H1 (cell line): ENCODE data around the gene TSPAN15. TPM values are rescaled to one million over a fixed set of nuclear protein-coding genes. Genes with fewer than 3 reads are reported as not detected.

Experiments
- FOSL1 ChIP-seq: IDR thresholded peaks from 2 replicates; pipeline ENCODE4 v1.6.1; 2011; ENCODE audit warnings: mild to moderate bottlenecking, low read depth, low read length, moderate library complexity; ENCODE audit not compliant: insufficient read depth
- RFX5 ChIP-seq: IDR thresholded peaks from 2 replicates; pipeline ENCODE4 v1.6.1; 2011; ENCODE audit warnings: low read depth, low read length, improper control_type of control experiment, borderline replicate concordance
- RNF2 ChIP-seq: fragments of 200-900, 300-1000 bp; sonication (generic); IDR thresholded peaks from 2 replicates; pipeline ENCODE4 v1.7.1; 2016; ENCODE audit warnings: borderline replicate concordance, low read depth, mild to moderate bottlenecking, antibody characterized with exemption, low read length; ENCODE audit not compliant: poor library complexity, severe bottlenecking; ENCODE audit errors: missing control alignments
- SIX5 ChIP-seq: IDR thresholded peaks from 2 replicates; pipeline ENCODE4 v1.6.1; 2011; ENCODE audit warnings: mild to moderate bottlenecking, low read depth, low read length
- polyA plus RNA-seq, 7 experiments: library from polyadenylated mRNA; depleted of rRNA in 3 of 7; stranded (reverse) in 5 of 7; unstranded in 2 of 7; fragments of >200 nt in 5 of 7; fragments of 200-250 nt in 2 of 7; gene quantifications; 1 replicate in 5 of 7; 2 replicates in 1 of 7; 4 replicates in 1 of 7; pipeline versions ENCODE4 v1.2.1 to v1.2.3, GENCODE V29; 2011 to 2013; ENCODE audit warnings: missing spikeins in 2 of 7, mixed read lengths in 2 of 7
- total RNA-seq: library from RNA; stranded (reverse); fragmentation: NEBNext Ultra II Directional; extraction: Animal tissue kit (Norgen Biotek cat#: 25700); gene quantifications from 2 replicates; pipeline ENCODE4 v1.2.1, GENCODE V29; 2021

TSPAN15 gene
- total and polyA plus RNA-seq, 2 of the 8 experiments (the other 6 are each of a cell fraction or from before 2014, with no cell fraction given), result 9.7 to 20.0 TPM

DNA sequence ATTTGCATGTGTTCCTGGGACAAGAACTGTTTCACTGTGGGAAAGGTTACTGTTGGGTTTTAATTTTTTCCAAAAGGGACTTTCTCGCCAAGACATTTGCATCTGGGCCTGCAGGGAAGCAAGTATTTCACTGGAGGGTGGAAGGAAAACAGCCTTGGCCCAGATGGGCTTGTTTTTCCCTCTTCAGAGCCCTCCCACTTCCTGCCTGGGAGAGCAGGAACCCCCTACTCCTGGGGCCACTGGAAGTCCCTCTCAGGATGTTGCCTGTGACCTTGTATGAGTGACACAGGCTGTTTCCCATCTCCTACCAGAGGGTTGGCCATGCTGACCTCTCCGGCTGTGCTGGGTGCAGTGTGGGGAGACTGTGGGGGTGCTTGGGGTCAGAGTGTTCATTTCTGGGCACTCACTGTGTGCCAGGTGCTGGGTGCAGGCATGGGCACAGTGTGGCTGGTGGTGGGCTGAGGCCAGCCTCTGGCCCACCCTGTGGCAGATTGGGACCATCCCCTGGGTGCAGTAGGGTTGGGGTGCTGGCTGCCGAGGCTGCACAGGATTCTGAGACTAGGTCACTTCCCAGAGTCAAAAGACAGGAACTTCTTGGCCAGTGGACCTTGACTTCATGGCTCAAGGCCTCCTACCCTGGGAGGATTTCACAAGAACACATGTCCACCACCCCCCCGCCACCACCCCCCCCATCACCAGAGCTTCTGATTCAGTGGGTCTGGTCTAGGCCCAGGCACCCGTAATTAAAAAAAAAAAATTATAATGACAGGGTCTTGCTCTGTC, 10.2 kb downstream of the TSPAN15 start (continued):
- TF ChIP-seq RFX5, result no peak
- TF ChIP-seq FOSL1, result no peak
- no peak for TF ChIP-seq RNF2
- no peak for TF ChIP-seq SIX5
